Activated CD4-positive, alpha-beta T cell treated with anti-CD3 and anti-CD28 coated beads, Interleukin-2, amount 10 ng/mL, durations not matched to agents 7 days and 5 days (primary cell): Measurements from ENCODE around the gene BCL2. TPM values are rescaled to one million over a fixed set of nuclear protein-coding genes. Genes with fewer than 3 reads are reported as not detected.

ENCODE experiments used
- CTCF ChIA-PET: fragments of 350-600 bp; sonication (Branson Sonifier 250); formaldehyde crosslinking; loops from one replicate; lab custom pipeline; 2021; ENCODE audit warnings: antibody characterized with exemption; lab: Charles Lee
- POLR2A ChIA-PET: fragments of 350-600 bp; sonication (Branson Sonifier 250); formaldehyde crosslinking; loops from one replicate; lab custom pipeline; 2021; ENCODE audit warnings: antibody characterized with exemption; lab: Charles Lee
- DNase-seq: peaks from one replicate; pipeline ENCODE4 v3.0.0-alpha.2; 2020
- H3K27ac Mint-ChIP-seq: one replicate; pipeline ENCODE4 v1.8.0; 2021; ENCODE audit warnings: mild to moderate bottlenecking, moderate library complexity, mixed read lengths
- H3K27me3 Mint-ChIP-seq: one replicate; pipeline ENCODE4 v1.8.0; 2021; ENCODE audit warnings: mixed read lengths
- H3K36me3 Mint-ChIP-seq: one replicate; pipeline ENCODE4 v1.8.0; 2021; ENCODE audit warnings: low read depth, mixed read lengths
- H3K4me1 Mint-ChIP-seq: one replicate; pipeline ENCODE4 v1.8.0; 2021; ENCODE audit warnings: mixed read lengths
- H3K4me3 Mint-ChIP-seq: one replicate; pipeline ENCODE4 v1.8.0; 2021; ENCODE audit warnings: mild to moderate bottlenecking, moderate library complexity, mixed read lengths
- H3K9me3 Mint-ChIP-seq: one replicate; pipeline ENCODE4 v1.8.0; 2021; ENCODE audit warnings: mixed read lengths
- total RNA-seq, 2 experiments: library from RNA; stranded (reverse); gene quantifications; one replicate each; pipeline ENCODE4 v1.2.3, GENCODE V29; 2021

BCL2 gene
- total RNA-seq, 2 experiments from 2014 or later: 113 to 119 TPM

GRCh38 chr18:63224630-63225029 lies 94.9 kb downstream of the BCL2 start:
- H3K4me3 Mint-ChIP-seq: no peak overlapping the region
- DNase-seq: no peak

GRCh38 chr18:63223837-63224236 lies 95.7 kb downstream of the BCL2 start:
- no peak for DNase-seq
- ChIA-PET POLR2A (no interaction called here), CTCF (interaction anchor here (0.5 to 1.7 kb wide), 3 partner anchors 12 to 256 kb away, joined by 3 to 7 read pairs (median 3); no protein-coding TSS in a partner anchor)
- no peaks in the 10 kb centered on the region for H3K27me3 Mint-ChIP-seq
- peaks cover 10% of the 10 kb centered on the region for H3K9me3 Mint-ChIP-seq
- peaks cover 76% of the 10 kb centered on the region for H3K4me1 Mint-ChIP-seq
- no peak overlapping the region for H3K4me3 Mint-ChIP-seq
- peaks cover 81% of the 10 kb centered on the region for H3K36me3 Mint-ChIP-seq
- H3K27ac Mint-ChIP-seq: peak overlapping the region; percentile 72

More at GRCh38 chr18:63224630-63225029, 94.9 kb downstream of the BCL2 start:
- ChIA-PET CTCF (interaction anchor here (0.5 to 2.9 kb wide), 6 partner anchors 13 to 515 kb away, joined by 3 to 13 read pairs (median 4); no protein-coding TSS in a partner anchor), POLR2A (interaction anchor here (0.7 kb wide), 2 partner anchors 25 to 31 kb away, joined by 3 read pairs; no protein-coding TSS in a partner anchor)
- Mint-ChIP-seq H3K9me3 (peaks cover 9% of the 10 kb centered on the region), H3K27me3 (no peaks in the 10 kb centered on the region), H3K27ac (peak overlapping the region; percentile 36), H3K36me3 (peaks cover 80% of the 10 kb centered on the region), H3K4me1 (peaks cover 74% of the 10 kb centered on the region)

GRCh38 chr18:63220903-63221302 lies 98.7 kb downstream of the BCL2 start:
- DNase-seq: no peak
- H3K27ac Mint-ChIP-seq: peak overlapping the region; percentile 39
- H3K9me3 Mint-ChIP-seq: peaks cover 12% of the 10 kb centered on the region
- peaks cover 92% of the 10 kb centered on the region for H3K4me1 Mint-ChIP-seq
- no peaks in the 10 kb centered on the region for H3K27me3 Mint-ChIP-seq
- H3K4me3 Mint-ChIP-seq: no peak overlapping the region
- POLR2A ChIA-PET: no interaction called here
- H3K36me3 Mint-ChIP-seq: peaks cover 80% of the 10 kb centered on the region
- CTCF ChIA-PET: interaction anchor here (1.0 kb wide), 1 partner anchor 12 kb away, joined by 3 read pairs; no protein-coding TSS in a partner anchor

GRCh38 chr18:63218472-63218871 lies 101.1 kb downstream of the BCL2 start:
- no peaks in the 10 kb centered on the region for H3K27me3 Mint-ChIP-seq
- DNase-seq: no peak
- peak overlapping the region; percentile 66 for H3K4me3 Mint-ChIP-seq
- ChIA-PET CTCF (no interaction called here), POLR2A (no interaction called here)
- H3K9me3 Mint-ChIP-seq: peaks cover 12% of the 10 kb centered on the region
- peak overlapping the region; percentile 94 for H3K27ac Mint-ChIP-seq
- peaks cover 91% of the 10 kb centered on the region for H3K4me1 Mint-ChIP-seq
- peaks cover 77% of the 10 kb centered on the region for H3K36me3 Mint-ChIP-seq

GRCh38 chr18:63216516-63217311 lies 102.9 kb downstream of the BCL2 start:
- peak; percentile 51 for DNase-seq
- peaks cover 8% of the 10 kb centered on the region for H3K9me3 Mint-ChIP-seq
- H3K4me3 Mint-ChIP-seq: peak overlapping the region; percentile 66
- no peaks in the 10 kb centered on the region for H3K27me3 Mint-ChIP-seq
- H3K4me1 Mint-ChIP-seq: peaks cover 97% of the 10 kb centered on the region
- POLR2A ChIA-PET: no interaction called here
- H3K27ac Mint-ChIP-seq: peak overlapping the region; percentile 94
- peaks cover 78% of the 10 kb centered on the region for H3K36me3 Mint-ChIP-seq
- CTCF ChIA-PET: interaction anchor here (0.6 kb wide), 1 partner anchor 194 kb away, joined by 4 read pairs; no protein-coding TSS in a partner anchor

- H3K27ac Mint-ChIP-seq: peak overlapping the region; percentile 94
- peaks cover 74% of the 10 kb centered on the region for H3K36me3 Mint-ChIP-seq
- H3K9me3 Mint-ChIP-seq: peaks cover 2% of the 10 kb centered on the region
- CTCF ChIA-PET: interaction anchor here (0.5 to 1.4 kb wide), 7 partner anchors 9 to 753 kb away, joined by 3 to 5 read pairs (median 4); no protein-coding TSS in a partner anchor
- POLR2A ChIA-PET: interaction anchor here (0.6 to 0.7 kb wide), 2 partner anchors 69 to 208 kb away, joined by 4 to 5 read pairs; partner anchors contain the start of gene VPS4B
- no peak for DNase-seq
- H3K27me3 Mint-ChIP-seq: no peaks in the 10 kb centered on the region
- peaks cover 95% of the 10 kb centered on the region for H3K4me1 Mint-ChIP-seq
- H3K4me3 Mint-ChIP-seq: peak overlapping the region; percentile 63
These were observed 105.5 kb downstream of the BCL2 start for GRCh38 chr18:63213936-63214671.

GRCh38 chr18:63213331-63213900 lies 106.2 kb downstream of the BCL2 start:
- Mint-ChIP-seq H3K4me3 (peak overlapping the region; percentile 63), H3K4me1 (peaks cover 95% of the 10 kb centered on the region), H3K9me3 (no peaks in the 10 kb centered on the region), H3K27me3 (no peaks in the 10 kb centered on the region), H3K36me3 (peaks cover 74% of the 10 kb centered on the region), H3K27ac (peak overlapping the region; percentile 94)
- ChIA-PET POLR2A (no interaction called here), CTCF (interaction anchor here (0.7 to 1.4 kb wide), 4 partner anchors 9 to 105 kb away, joined by 3 to 5 read pairs (median 4); no protein-coding TSS in a partner anchor)
- DNase-seq: peak; percentile 60

- no peak for DNase-seq
- Mint-ChIP-seq H3K4me3 (peak overlapping the region; percentile 70), H3K36me3 (peaks cover 77% of the 10 kb centered on the region), H3K4me1 (peaks cover 94% of the 10 kb centered on the region), H3K27me3 (no peaks in the 10 kb centered on the region), H3K27ac (peak overlapping the region; percentile 82), H3K9me3 (no peaks in the 10 kb centered on the region)
- POLR2A ChIA-PET: interaction anchor here (0.6 kb wide), 1 partner anchor 705 kb away, joined by 3 read pairs; no protein-coding TSS in a partner anchor
- CTCF ChIA-PET: interaction anchor here (1.3 to 1.5 kb wide), 3 partner anchors 10 to 107 kb away, joined by 3 to 5 read pairs (median 3); no protein-coding TSS in a partner anchor
These were observed 109.0 kb downstream of the BCL2 start for GRCh38 chr18:63210521-63210920.

GRCh38 chr18:63208676-63209075 lies 110.9 kb downstream of the BCL2 start:
- Mint-ChIP-seq H3K27me3 (no peaks in the 10 kb centered on the region), H3K36me3 (peaks cover 81% of the 10 kb centered on the region)
- POLR2A ChIA-PET: no interaction called here

GRCh38 chr18:63207835-63208234 lies 111.7 kb downstream of the BCL2 start:
- no peaks in the 10 kb centered on the region for H3K27me3 Mint-ChIP-seq
- no peak for DNase-seq
- ChIA-PET POLR2A (no interaction called here), CTCF (interaction anchor here (1.0 to 2.6 kb wide), 2 partner anchors 32 to 110 kb away, joined by 3 to 10 read pairs; no protein-coding TSS in a partner anchor)
- no peaks in the 10 kb centered on the region for H3K9me3 Mint-ChIP-seq
- H3K36me3 Mint-ChIP-seq: peaks cover 79% of the 10 kb centered on the region
- peak overlapping the region; percentile 70 for H3K4me3 Mint-ChIP-seq
- peak overlapping the region; percentile 93 for H3K27ac Mint-ChIP-seq
- H3K4me1 Mint-ChIP-seq: peaks cover 95% of the 10 kb centered on the region

More at GRCh38 chr18:63208676-63209075, 110.9 kb downstream of the BCL2 start:
- DNase-seq: no peak
- Mint-ChIP-seq H3K9me3 (no peaks in the 10 kb centered on the region), H3K27ac (peak overlapping the region; percentile 83), H3K4me1 (peaks cover 95% of the 10 kb centered on the region), H3K4me3 (peak overlapping the region; percentile 70)
- CTCF ChIA-PET: interaction anchor here (1.0 kb wide), 1 partner anchor 33 kb away, joined by 3 read pairs; no protein-coding TSS in a partner anchor

- peaks cover 95% of the 10 kb centered on the region for H3K4me1 Mint-ChIP-seq
- no peaks in the 10 kb centered on the region for H3K27me3 Mint-ChIP-seq
- ChIA-PET POLR2A (no interaction called here), CTCF (interaction anchor here (2.6 kb wide), 1 partner anchor 111 kb away, joined by 10 read pairs; no protein-coding TSS in a partner anchor)
- peak overlapping the region; percentile 93 for H3K27ac Mint-ChIP-seq
- DNase-seq: no peak
- peaks cover 83% of the 10 kb centered on the region for H3K36me3 Mint-ChIP-seq
- H3K9me3 Mint-ChIP-seq: no peaks in the 10 kb centered on the region
- H3K4me3 Mint-ChIP-seq: peak overlapping the region; percentile 70
These were observed 112.3 kb downstream of the BCL2 start for GRCh38 chr18:63207143-63207790.
